CD4-positive, alpha-beta T cell (primary cell): ENCODE results near the gene PADI3. TPM values are rescaled to one million over a fixed set of nuclear protein-coding genes. Genes with fewer than 3 reads are reported as not detected.

Experiments
- ATAC-seq: fragments of 200-7000 bp; cut with Tn5 transposase; one replicate; pipeline ENCODE4 v1.10.0; 2022; ENCODE audit warnings: mild to moderate bottlenecking; ENCODE audit not compliant: poor library complexity
- CTCF ChIA-PET: fragments of 350-600 bp; sonication (Branson Sonifier 250); formaldehyde crosslinking; loops from one replicate; lab custom pipeline; 2021; ENCODE audit warnings: antibody characterized with exemption, inconsistent platforms; lab: Charles Lee
- POLR2A ChIA-PET: fragments of 350-600 bp; sonication (Branson Sonifier 250); formaldehyde crosslinking; loops from one replicate; lab custom pipeline; 2021; ENCODE audit warnings: antibody characterized with exemption, inconsistent platforms; lab: Charles Lee
- DNase-seq, 14 experiments: peaks; one replicate each; pipeline ENCODE4 v3.0.0-alpha.2; 2013 to 2020; ENCODE audit warnings: mixed read lengths in 2 of 14
- H3K27ac ChIP-seq, 2 donors: one replicate each; pipeline versions ENCODE4 v1.5.1 to v1.7.0; 2013; ENCODE audit warnings: low read length in 2 of 2, low read depth in 1 of 2, mild to moderate bottlenecking in 1 of 2
- H3K27me3 ChIP-seq, 2 experiments: 1 replicate in 1 of 2; 2 replicates in 1 of 2; pipeline versions ENCODE4 v1.6.1 to v1.7.0; 2013; ENCODE audit warnings: low read length in 2 of 2, control low read depth in 1 of 2, mild to moderate bottlenecking in 1 of 2, moderate library complexity in 1 of 2; ENCODE audit not compliant: insufficient read depth in 2 of 2, control insufficient read depth in 1 of 2
- H3K36me3 ChIP-seq: one replicate; pipeline ENCODE4 v1.6.1; 2013; ENCODE audit warnings: low read length, control low read depth; ENCODE audit not compliant: insufficient read depth
- H3K4me1 ChIP-seq: one replicate; pipeline ENCODE4 v1.6.1; 2013; ENCODE audit warnings: low read length, control low read depth; ENCODE audit not compliant: insufficient read depth
- H3K4me3 ChIP-seq: one replicate; pipeline ENCODE4 v1.5.1; 2013; ENCODE audit warnings: mild to moderate bottlenecking, low read length, moderate library complexity
- H3K9me3 ChIP-seq, 2 experiments: 1 replicate in 1 of 2; 2 replicates in 1 of 2; pipeline versions ENCODE4 v1.6.1 to v1.7.0; 2013; ENCODE audit warnings: low read length in 2 of 2, mild to moderate bottlenecking in 2 of 2, control low read depth in 1 of 2, moderate library complexity in 1 of 2; ENCODE audit not compliant: control insufficient read depth in 1 of 2, insufficient read depth in 1 of 2
- H3K27ac Mint-ChIP-seq: one replicate; pipeline ENCODE4 v1.8.0; 2020; ENCODE audit warnings: mixed read lengths
- H3K27me3 Mint-ChIP-seq: one replicate; pipeline ENCODE4 v1.8.0; 2021; ENCODE audit warnings: mixed read lengths
- H3K36me3 Mint-ChIP-seq: one replicate; pipeline ENCODE4 v1.8.0; 2021; ENCODE audit warnings: low read depth, mixed read lengths
- H3K4me1 Mint-ChIP-seq: one replicate; pipeline ENCODE4 v1.8.0; 2021; ENCODE audit warnings: low read depth, mixed read lengths
- H3K4me3 Mint-ChIP-seq: one replicate; pipeline ENCODE4 v1.8.0; 2020; ENCODE audit warnings: mild to moderate bottlenecking, mixed read lengths
- H3K9me3 Mint-ChIP-seq: one replicate; pipeline ENCODE4 v1.8.0; 2020; ENCODE audit warnings: mixed read lengths
- intact Hi-C, 2 experiments: fragments of 100-400 bp; cut with DNase I in 1 of 2; cut with micrococcal nuclease in 1 of 2; formaldehyde crosslinking; loops; one replicate each; pipeline versions ENCODE4 v1.15.1 to v1.9.0; 2023 to 2025; cut with DNase I, micrococcal nuclease
- total RNA-seq, 174 experiments: library from RNA in 2 of 174; stranded (reverse) in 2 of 174; gene quantifications; one replicate each; pipeline ENCODE4 v1.2.3 and lab custom pipeline; 2021 to 2026
- TF ChIP-seq, protein P1 (sequence below): fragments of 200-600 bp; IDR thresholded peaks from one replicate; pipeline ENCODE4 v1.8.0; 2022; ENCODE audit warnings: antibody characterized with exemption, mild to moderate bottlenecking

Gene PADI3
- total RNA-seq, 2 experiments from 2014 or later: not detected

DNA sequence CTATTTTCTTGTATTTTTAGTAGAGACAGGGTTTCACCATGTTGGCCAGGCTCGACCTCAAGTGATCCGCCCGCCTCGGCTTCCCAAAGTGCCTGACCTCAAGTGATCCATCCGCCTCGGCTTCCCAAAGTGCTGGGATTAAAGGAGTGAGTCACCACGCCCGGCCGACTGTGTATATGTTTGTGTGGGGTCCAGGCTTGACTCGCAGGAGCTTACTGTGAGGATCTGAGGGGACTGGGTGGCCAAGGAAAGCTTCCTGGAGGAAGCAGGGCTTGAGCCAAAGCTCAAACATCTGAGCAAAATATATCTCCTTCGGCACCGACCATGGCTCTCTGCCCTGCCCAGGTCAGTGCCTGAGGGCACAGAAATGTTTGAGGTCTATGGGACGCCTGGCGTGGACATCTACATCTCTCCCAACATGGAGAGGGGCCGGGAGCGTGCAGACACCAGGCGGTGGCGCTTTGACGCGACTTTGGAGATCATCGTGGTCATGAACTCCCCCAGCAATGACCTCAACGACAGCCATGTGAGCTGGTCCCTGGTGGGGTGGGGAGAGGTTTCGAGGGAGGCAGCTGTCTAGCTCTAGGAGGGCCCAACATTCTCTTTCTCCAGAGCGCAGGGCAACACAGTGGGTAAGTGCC, 10.5 kb downstream of the PADI3 start:
- Mint-ChIP-seq H3K27me3 (peaks cover 23% of the 10 kb centered on the region), H3K9me3 (no peaks in the 10 kb centered on the region), H3K4me1 (no peaks in the 10 kb centered on the region), H3K4me3 (no peak overlapping the region), H3K27ac (no peak overlapping the region), H3K36me3 (no peaks in the 10 kb centered on the region)
- DNase-seq (no peak), ATAC-seq (no peak)
- H3K4me1 ChIP-seq: no peaks in the 10 kb centered on the region
- TF ChIP-seq, protein P1, sequence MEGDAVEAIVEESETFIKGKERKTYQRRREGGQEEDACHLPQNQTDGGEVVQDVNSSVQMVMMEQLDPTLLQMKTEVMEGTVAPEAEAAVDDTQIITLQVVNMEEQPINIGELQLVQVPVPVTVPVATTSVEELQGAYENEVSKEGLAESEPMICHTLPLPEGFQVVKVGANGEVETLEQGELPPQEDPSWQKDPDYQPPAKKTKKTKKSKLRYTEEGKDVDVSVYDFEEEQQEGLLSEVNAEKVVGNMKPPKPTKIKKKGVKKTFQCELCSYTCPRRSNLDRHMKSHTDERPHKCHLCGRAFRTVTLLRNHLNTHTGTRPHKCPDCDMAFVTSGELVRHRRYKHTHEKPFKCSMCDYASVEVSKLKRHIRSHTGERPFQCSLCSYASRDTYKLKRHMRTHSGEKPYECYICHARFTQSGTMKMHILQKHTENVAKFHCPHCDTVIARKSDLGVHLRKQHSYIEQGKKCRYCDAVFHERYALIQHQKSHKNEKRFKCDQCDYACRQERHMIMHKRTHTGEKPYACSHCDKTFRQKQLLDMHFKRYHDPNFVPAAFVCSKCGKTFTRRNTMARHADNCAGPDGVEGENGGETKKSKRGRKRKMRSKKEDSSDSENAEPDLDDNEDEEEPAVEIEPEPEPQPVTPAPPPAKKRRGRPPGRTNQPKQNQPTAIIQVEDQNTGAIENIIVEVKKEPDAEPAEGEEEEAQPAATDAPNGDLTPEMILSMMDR: no peak
- H3K4me3 ChIP-seq: no peak overlapping the region
- H3K27me3 ChIP-seq: no peaks in the 10 kb centered on the region
- ChIA-PET POLR2A (no interaction called here), CTCF (no interaction called here)
- no peaks in the 10 kb centered on the region for H3K36me3 ChIP-seq
- H3K27ac ChIP-seq: no peak overlapping the region
- intact Hi-C loops: no loop called here
- H3K9me3 ChIP-seq: peaks cover 0 to 6% of the 10 kb centered on the region in 2 experiments

DNA sequence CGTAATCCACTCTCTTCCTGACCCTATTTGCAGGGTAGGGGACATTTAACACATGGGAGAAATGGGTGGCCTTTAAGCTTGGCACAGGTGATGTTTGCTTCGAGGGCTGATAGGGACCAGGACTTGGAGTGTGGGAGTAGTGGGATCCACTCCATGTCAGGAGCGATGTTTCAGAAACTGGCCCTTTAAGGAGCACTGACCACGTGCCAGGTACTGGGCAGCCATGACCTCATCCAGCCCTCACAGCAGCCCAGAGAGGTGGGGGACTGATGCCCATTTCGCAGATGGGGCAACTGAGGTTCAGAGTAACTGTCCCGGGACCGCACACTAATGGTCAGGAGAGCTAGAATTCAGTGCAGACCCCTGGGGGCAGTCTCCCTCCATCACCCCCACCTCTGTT, 11.4 kb downstream of the PADI3 start:
- TF ChIP-seq, protein P1: no peak
- no peak overlapping the region for H3K27ac ChIP-seq
- ChIA-PET POLR2A (no interaction called here), CTCF (no interaction called here)
- Mint-ChIP-seq H3K36me3 (no peaks in the 10 kb centered on the region), H3K9me3 (no peaks in the 10 kb centered on the region), H3K4me3 (no peak overlapping the region), H3K27ac (no peak overlapping the region), H3K27me3 (peaks cover 23% of the 10 kb centered on the region), H3K4me1 (no peaks in the 10 kb centered on the region)
- no peaks in the 10 kb centered on the region for H3K36me3 ChIP-seq
- no peaks in the 10 kb centered on the region for H3K4me1 ChIP-seq
- no peak overlapping the region for H3K4me3 ChIP-seq
- ATAC-seq: no peak
- no peaks in the 10 kb centered on the region for H3K27me3 ChIP-seq
- no peak for DNase-seq
- H3K9me3 ChIP-seq: peaks cover 0 to 6% of the 10 kb centered on the region in 2 experiments
- intact Hi-C loops: no loop called here

DNA sequence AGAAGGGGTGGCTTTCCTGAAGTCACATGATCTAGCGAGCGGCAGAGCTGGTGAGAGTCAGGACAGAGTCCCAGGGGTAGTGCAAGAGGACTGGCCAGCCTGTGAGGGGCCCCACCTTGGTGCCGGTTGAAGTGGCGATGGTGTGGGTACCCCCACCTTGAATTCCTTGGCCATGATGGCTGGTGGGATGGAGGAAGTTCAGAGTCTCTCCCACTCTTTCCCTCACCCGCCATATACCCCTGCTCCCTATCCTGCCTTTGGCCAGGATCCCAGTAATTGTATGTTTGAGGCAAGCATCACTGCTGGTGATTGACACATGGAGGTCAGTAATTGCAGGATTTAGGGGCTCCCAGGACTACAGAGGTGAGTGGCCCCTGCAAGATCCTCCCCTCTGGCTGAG, 11.8 kb downstream of the PADI3 start:
- no peak overlapping the region for H3K27ac Mint-ChIP-seq
- H3K27me3 Mint-ChIP-seq: peaks cover 20% of the 10 kb centered on the region
- no peak overlapping the region for H3K4me3 ChIP-seq
- intact Hi-C loops: no loop called here
- POLR2A ChIA-PET: no interaction called here
- ATAC-seq: no peak
- no peaks in the 10 kb centered on the region for H3K27me3 ChIP-seq
- no peaks in the 10 kb centered on the region for H3K36me3 Mint-ChIP-seq
- no peaks in the 10 kb centered on the region for H3K9me3 Mint-ChIP-seq
- peaks cover 0 to 6% of the 10 kb centered on the region in 2 experiments for H3K9me3 ChIP-seq
- TF ChIP-seq, protein P1: no peak
- H3K4me3 Mint-ChIP-seq: no peak overlapping the region
- DNase-seq: no peak
- no peaks in the 10 kb centered on the region for H3K4me1 ChIP-seq
- no peaks in the 10 kb centered on the region for H3K4me1 Mint-ChIP-seq
- CTCF ChIA-PET: no interaction called here
- H3K27ac ChIP-seq: no peak overlapping the region
- no peaks in the 10 kb centered on the region for H3K36me3 ChIP-seq
